Measurements from ENCODE around the gene PRRG2. TPM values are rescaled to one million over a fixed set of nuclear protein-coding genes. Genes with fewer than 3 reads are reported as not detected.

PRRG2 gene
- total and polyA plus RNA-seq, 2 experiments from 2014 or later, result 2.0 to 3.8 TPM

GRCh38 chr19:49631014-49631588 lies 50.0 kb downstream of the PRRG2 start:
- Mint-ChIP-seq H3K27me3 (ENCODE audit: insufficient read depth, low read depth, poor library complexity) (peaks cover 25% of the 10 kb centered on the region), H3K4me1 (peaks cover 18% of the 10 kb centered on the region), H3K4me3 (0 out of 3 replicates have a peak overlapping the region, but pooled peaks have one; percentile 28), H3K36me3 (ENCODE audit: low read depth) (peaks cover 25% of the 10 kb centered on the region), H3K27ac (no peak overlapping the region), H3K9me3 (peaks cover 2% of the 10 kb centered on the region; the same call in 1 of the 3 replicates)
- Histone ChIP-seq H3K27ac (ENCODE audit: low read depth) (peak overlapping the region; percentile 75), H3K79me2 (replicated peaks; ENCODE audit: insufficient read depth) (no peaks in the 10 kb centered on the region), H3F3A (replicated peaks; ENCODE audit: low read depth) (peaks cover 40% of the 10 kb centered on the region), H3K4me1 (ENCODE audit: insufficient read depth) (peaks cover 12% of the 10 kb centered on the region; the same call in 1 of the 2 replicates), H4K20me1 (replicated peaks; ENCODE audit: insufficient read depth) (peaks cover 10% of the 10 kb centered on the region), H3K27me3 (ENCODE audit: insufficient read depth) (no peaks in the 10 kb centered on the region), H3K9me2 (ENCODE audit: insufficient read depth) (no peaks in the 10 kb centered on the region), H3K4me3 (no peak overlapping the region), H3K36me3 (ENCODE audit: insufficient read depth) (peaks cover 7% of the 10 kb centered on the region; the same call in 1 of the 2 replicates), H3K4me2 (no peak overlapping the region), H2AFZ (no peak overlapping the region)
- no peak for DNase-seq (ENCODE audit: low spot score)
- peak; percentile 52; the same call in 1 of the 2 replicates for TF ChIP-seq POLR2AphosphoS5 (IDR thresholded peaks at IDR 0.05; ENCODE audit: low read depth)
- TF ChIP-seq JUNB (IDR thresholded peaks at IDR 0.05; ENCODE audit: unreplicated experiment), result no peak
- TF ChIP-seq ZNF331 (CRISPR knock-in tag; IDR thresholded peaks at IDR 0.05; ENCODE audit: low read depth), result no peak
- peak; percentile 8; the same call in 2 of the 3 replicates for ATAC-seq

- peaks cover 24% of the 10 kb centered on the region for H3K4me1 Mint-ChIP-seq
- H3K27me3 ChIP-seq (ENCODE audit: insufficient read depth), result no peaks in the 10 kb centered on the region
- H3K27me3 Mint-ChIP-seq (ENCODE audit: insufficient read depth, low read depth, poor library complexity), result peaks cover 29% of the 10 kb centered on the region
- no peak overlapping the region for H3K4me3 Mint-ChIP-seq
- peaks cover 2% of the 10 kb centered on the region; the same call in 1 of the 3 replicates for H3K9me3 Mint-ChIP-seq
- peaks cover 39% of the 10 kb centered on the region for H3F3A ChIP-seq (replicated peaks; ENCODE audit: low read depth)
- peaks cover 13% of the 10 kb centered on the region; the same call in 1 of the 2 replicates for H3K4me1 ChIP-seq (ENCODE audit: insufficient read depth)
- no peaks in the 10 kb centered on the region for H3K79me2 ChIP-seq (replicated peaks; ENCODE audit: insufficient read depth)
- H3K27ac Mint-ChIP-seq, result no peak overlapping the region
- peaks cover 2% of the 10 kb centered on the region; the same call in 1 of the 2 replicates for H3K36me3 ChIP-seq (ENCODE audit: insufficient read depth)
- H3K27ac ChIP-seq (ENCODE audit: low read depth), result no peak overlapping the region
- peaks cover 20% of the 10 kb centered on the region for H3K36me3 Mint-ChIP-seq (ENCODE audit: low read depth)
- ATAC-seq (no peak), DNase-seq (ENCODE audit: low spot score) (no peak)
- no peak overlapping the region for H3K4me2 ChIP-seq
- no peak overlapping the region for H2AFZ ChIP-seq
- H3K9me2 ChIP-seq (ENCODE audit: insufficient read depth), result no peaks in the 10 kb centered on the region
- H3K4me3 ChIP-seq, result no peak overlapping the region
- H4K20me1 ChIP-seq (replicated peaks; ENCODE audit: insufficient read depth), result peaks cover 7% of the 10 kb centered on the region
- TF ChIP-seq EZH2 (IDR thresholded peaks at IDR 0.05; ENCODE audit: low read depth, unreplicated experiment), result no peak
- TF ChIP-seq STAT1 (IDR thresholded peaks at IDR 0.05; ENCODE audit: unreplicated experiment), result no peak
- no peak for TF ChIP-seq CREB1 (CRISPR knock-in tag; IDR thresholded peaks at IDR 0.05; ENCODE audit: low read depth)
- TF ChIP-seq ZNF462 (CRISPR knock-in tag; IDR thresholded peaks at IDR 0.05), result no peak
- TF ChIP-seq ETS1 (IDR thresholded peaks at IDR 0.05), result no peak
- no peak for TF ChIP-seq ZNF331 (CRISPR knock-in tag; IDR thresholded peaks at IDR 0.05; ENCODE audit: low read depth)
- no peak for TF ChIP-seq ZNF114 (CRISPR knock-in tag; IDR thresholded peaks at IDR 0.05)
- TF ChIP-seq NANOG (IDR thresholded peaks at IDR 0.05; ENCODE audit: borderline replicate concordance), result no peak
- no peak for TF ChIP-seq EZH2phosphoT487 (IDR thresholded peaks at IDR 0.05; ENCODE audit: unreplicated experiment)
- no peak; the same call in 1 of the 2 replicates for TF ChIP-seq POLR2AphosphoS5 (IDR thresholded peaks at IDR 0.05; ENCODE audit: low read depth)
Observed at GRCh38 chr19:49631610-49632192, 50.6 kb downstream of the PRRG2 start.
